ENCODE data around the gene MEX3C. TPM values are rescaled to one million over a fixed set of nuclear protein-coding genes. Genes with fewer than 3 reads are reported as not detected.
A peak's percentile ranks its signal among the peaks of the same experiment; 100 is the strongest.

Gene MEX3C
- total RNA-seq, 1 experiment from 2014 or later, result 45.0 TPM

DNA sequence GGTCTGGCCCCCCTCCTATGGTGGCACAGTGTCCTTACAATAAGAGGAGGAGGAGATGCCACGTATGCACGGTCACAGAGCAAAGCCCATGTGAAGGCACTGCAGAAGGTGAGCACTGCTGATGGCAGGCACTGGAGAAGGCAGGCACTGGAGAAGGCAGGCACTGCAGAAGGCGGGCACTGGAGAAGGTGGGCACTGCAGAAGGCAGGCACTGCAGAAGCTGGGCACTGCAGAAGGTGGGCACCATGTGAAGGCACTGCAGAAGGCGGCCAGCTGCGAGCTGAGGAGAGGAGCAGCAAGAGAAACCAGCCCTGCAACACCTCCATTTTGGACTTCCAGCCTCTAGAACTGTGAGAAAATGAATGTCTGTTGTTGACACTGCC is 46.3 kb downstream of the MEX3C start (continued):
- TF ChIP-seq, protein P1, sequence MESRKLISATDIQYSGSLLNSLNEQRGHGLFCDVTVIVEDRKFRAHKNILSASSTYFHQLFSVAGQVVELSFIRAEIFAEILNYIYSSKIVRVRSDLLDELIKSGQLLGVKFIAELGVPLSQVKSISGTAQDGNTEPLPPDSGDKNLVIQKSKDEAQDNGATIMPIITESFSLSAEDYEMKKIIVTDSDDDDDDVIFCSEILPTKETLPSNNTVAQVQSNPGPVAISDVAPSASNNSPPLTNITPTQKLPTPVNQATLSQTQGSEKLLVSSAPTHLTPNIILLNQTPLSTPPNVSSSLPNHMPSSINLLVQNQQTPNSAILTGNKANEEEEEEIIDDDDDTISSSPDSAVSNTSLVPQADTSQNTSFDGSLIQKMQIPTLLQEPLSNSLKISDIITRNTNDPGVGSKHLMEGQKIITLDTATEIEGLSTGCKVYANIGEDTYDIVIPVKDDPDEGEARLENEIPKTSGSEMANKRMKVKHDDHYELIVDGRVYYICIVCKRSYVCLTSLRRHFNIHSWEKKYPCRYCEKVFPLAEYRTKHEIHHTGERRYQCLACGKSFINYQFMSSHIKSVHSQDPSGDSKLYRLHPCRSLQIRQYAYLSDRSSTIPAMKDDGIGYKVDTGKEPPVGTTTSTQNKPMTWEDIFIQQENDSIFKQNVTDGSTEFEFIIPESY (IDR thresholded peaks at IDR 0.05; ENCODE audit: extremely low read depth, insufficient replicate concordance, low read length), result no peak
- TF ChIP-seq, protein P2, sequence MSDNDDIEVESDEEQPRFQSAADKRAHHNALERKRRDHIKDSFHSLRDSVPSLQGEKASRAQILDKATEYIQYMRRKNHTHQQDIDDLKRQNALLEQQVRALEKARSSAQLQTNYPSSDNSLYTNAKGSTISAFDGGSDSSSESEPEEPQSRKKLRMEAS (IDR thresholded peaks at IDR 0.05), result no peak
- TF ChIP-seq EGR1 (IDR thresholded peaks at IDR 0.05; ENCODE audit: low read depth) (no peak), EZH2phosphoT487 (IDR thresholded peaks at IDR 0.05; ENCODE audit: borderline replicate concordance) (no peak), FOSL1 (IDR thresholded peaks at IDR 0.05; ENCODE audit: low read depth) (no peak), RAD21 (IDR thresholded peaks at IDR 0.05; ENCODE audit: low read depth) (no peak), SP1 (IDR thresholded peaks at IDR 0.05; ENCODE audit: low read depth) (no peak), CTCF (IDR thresholded peaks at IDR 0.05 in 2 of 3, conservative IDR thresholded peaks at IDR 0.05 in 1 of 3; ENCODE audit: borderline replicate concordance in 1 of 3, insufficient read depth in 1 of 3, low read depth in 2 of 3, low read length in 2 of 3) (no peak), ELF1 (IDR thresholded peaks at IDR 0.05; ENCODE audit: borderline replicate concordance, low read depth) (no peak)

GRCh38 chr18:51150113-51150700 is 47.3 kb downstream of the MEX3C start:
- Histone ChIP-seq H3K9ac (ENCODE audit: low read length) (no peak overlapping the region), H2AFZ (ENCODE audit: low read depth, low read length, poor library complexity, severe bottlenecking) (no peak overlapping the region), H4K20me1 (ENCODE audit: insufficient read depth) (no peaks in the 10 kb centered on the region), H3K27ac (ENCODE audit: low read depth, low read length) (no peak overlapping the region), H3K4me2 (ENCODE audit: low read length) (no peak overlapping the region), H3K4me1 (ENCODE audit: control insufficient read depth in 1 of 2, insufficient read depth in 2 of 2, low read length in 2 of 2) (peaks cover 0 to 8% of the 10 kb centered on the region in 2 experiments; a peak in 2 of 4 replicates), H3K4me3 (replicated peaks in 1 of 2; ENCODE audit: low read depth in 1 of 2, low read length in 2 of 2) (no peak overlapping the region), H3K36me3 (ENCODE audit: control insufficient read depth in 1 of 2, insufficient read depth in 2 of 2, low read length in 2 of 2) (no peaks in the 10 kb centered on the region), H3K27me3 (ENCODE audit: insufficient read depth, low read length) (no peaks in the 10 kb centered on the region), H3K9me3 (ENCODE audit: control insufficient read depth in 1 of 2, insufficient read depth in 1 of 2, low read depth in 1 of 2, low read length in 2 of 2) (no peaks in the 10 kb centered on the region), H3K79me2 (ENCODE audit: insufficient read depth, low read length) (no peaks in the 10 kb centered on the region), H3K9me2 (ENCODE audit: insufficient read depth) (no peaks in the 10 kb centered on the region)
- TF ChIP-seq SIN3A (IDR thresholded peaks at IDR 0.05; ENCODE audit: low read depth) (no peak), CEBPB (IDR thresholded peaks at IDR 0.05; ENCODE audit: low read depth) (no peak)
- no TSS peak for BruUV-seq (replicated peaks)
- intact Hi-C loops (cut with micrococcal nuclease), result no loop called here
- RAD21 ChIA-PET (ENCODE audit: low non-redundant PET in 1 of 2, low total read pairs in 2 of 2, uncharacterized antibody in 2 of 2, unreplicated experiment in 2 of 2), result interaction anchor here in 1 of 2 experiments (0.6 kb wide), 1 partner anchor 277 kb away, joined by 3 read pairs; no protein-coding TSS in a partner anchor
- no peak for DNase-seq (ENCODE audit: low read depth, low spot score)
- peak; percentile 70; the same call in 1 of the 2 replicates for ATAC-seq
- CTCF ChIA-PET, result no interaction called here
- POLR2A ChIA-PET, result no interaction called here
